IMR-90 (cell line): ENCODE measurements around the gene ZNF385B. TPM values are rescaled to one million over a fixed set of nuclear protein-coding genes. Genes with fewer than 3 reads are reported as not detected.

ENCODE experiments used
- ATAC-seq: fragments of 200-7000 bp; cut with Tn5 transposase; 2 replicates; pipeline ENCODE4 v1.9.1; 2020; ENCODE audit warnings: low read depth, mild to moderate bottlenecking, moderate library complexity
- BruUV-seq: library from RNA; stranded (reverse); fragments of 400-500 nt; replicated peaks from 2 replicates; lab custom pipeline; 2021; lab: Mats Ljungman, UMichigan
- CTCF ChIA-PET: fragments of 300-600 bp; formaldehyde crosslinking; extraction: SDS; loops from one replicate; lab custom pipeline; 2021; ENCODE audit warnings: antibody characterized with exemption; lab: Yijun Ruan, JAX
- POLR2A ChIA-PET: fragments of 300-600 bp; sonication (Branson Sonifier 250); formaldehyde crosslinking; loops from one replicate; lab custom pipeline; 2022; ENCODE audit warnings: antibody characterized with exemption; ENCODE audit not compliant: unreplicated experiment; lab: Charles Lee
- DNase-seq: peaks from one replicate; pipeline ENCODE4 v3.0.0; 2013
- H2AFZ ChIP-seq: replicated peaks from 2 replicates; pipeline ENCODE3; 2013; ENCODE audit warnings: low read length, mild to moderate bottlenecking; ENCODE audit not compliant: poor library complexity
- H2AK5ac ChIP-seq: 2 replicates; pipeline ENCODE4 v1.6.1; 2013; ENCODE audit warnings: low read depth, low read length, inconsistent platforms
- H2AK9ac ChIP-seq: replicated peaks from 2 replicates; pipeline ENCODE3; 2013; ENCODE audit warnings: mild to moderate bottlenecking, low read depth, low read length, moderate library complexity; ENCODE audit not compliant: poor library complexity
- H2BK120ac ChIP-seq: 2 replicates; pipeline ENCODE4 v1.6.1; 2013; ENCODE audit warnings: low read depth, low read length, inconsistent platforms
- H2BK15ac ChIP-seq: 3 replicates; pipeline ENCODE4 v1.6.1; 2013; ENCODE audit warnings: low read depth, low read length, inconsistent platforms
- H2BK20ac ChIP-seq: 2 replicates; pipeline ENCODE4 v1.6.1; 2013; ENCODE audit warnings: low read depth, mild to moderate bottlenecking, inconsistent platforms, low read length, moderate library complexity
- H2BK5ac ChIP-seq: 2 replicates; pipeline ENCODE4 v1.6.1; 2013; ENCODE audit warnings: mild to moderate bottlenecking, low read depth, low read length, inconsistent platforms; ENCODE audit not compliant: poor library complexity, severe bottlenecking
- H3K14ac ChIP-seq: replicated peaks from 2 replicates; pipeline ENCODE4 v1.6.1; 2013; ENCODE audit warnings: low read depth, low read length, inconsistent platforms
- H3K18ac ChIP-seq: 2 replicates; pipeline ENCODE4 v1.6.1; 2013; ENCODE audit warnings: low read depth, low read length, control low read depth
- H3K23ac ChIP-seq: 2 replicates; pipeline ENCODE4 v1.6.1; 2013; ENCODE audit warnings: low read depth, low read length, inconsistent platforms
- H3K27ac ChIP-seq: 2 replicates; pipeline ENCODE4 v1.5.1; 2013; ENCODE audit warnings: mild to moderate bottlenecking, control low read depth, low read length; ENCODE audit not compliant: insufficient read depth
- H3K27me3 ChIP-seq: 2 replicates; pipeline ENCODE4 v1.6.1; 2013; ENCODE audit warnings: low read length; ENCODE audit not compliant: control insufficient read depth, insufficient read depth
- H3K36me3 ChIP-seq: 2 replicates; pipeline ENCODE4 v1.6.1; 2013; ENCODE audit warnings: low read length, mixed read lengths; ENCODE audit not compliant: control insufficient read depth, insufficient read depth
- H3K4ac ChIP-seq: 2 replicates; pipeline ENCODE4 v1.6.1; 2013; ENCODE audit warnings: low read depth, low read length, inconsistent platforms
- H3K4me1 ChIP-seq: 2 replicates; pipeline ENCODE4 v1.6.1; 2013; ENCODE audit warnings: low read length, mixed read lengths; ENCODE audit not compliant: control insufficient read depth, insufficient read depth
- H3K4me2 ChIP-seq: 2 replicates; pipeline ENCODE4 v1.6.1; 2013; ENCODE audit warnings: low read depth, mild to moderate bottlenecking, control low read depth, low read length, moderate library complexity
- H3K4me3 ChIP-seq: 2 replicates; pipeline ENCODE4 v1.5.1; 2013; ENCODE audit warnings: low read depth, mild to moderate bottlenecking, control low read depth, low read length, moderate library complexity; ENCODE audit not compliant: insufficient read depth
- H3K56ac ChIP-seq: 2 replicates; pipeline ENCODE4 v1.6.1; 2013; ENCODE audit warnings: low read length, inconsistent platforms; ENCODE audit not compliant: insufficient read depth; ENCODE audit errors: extremely low read depth
- H3K79me1 ChIP-seq, 2 experiments: 2 replicates each; pipeline ENCODE4 v1.6.1; 2013; ENCODE audit warnings: low read length in 2 of 2, inconsistent platforms in 1 of 2, low read depth in 1 of 2
- H3K9ac ChIP-seq: 2 replicates; pipeline ENCODE4 v1.6.1; 2013; ENCODE audit warnings: low read depth, low read length, control low read depth
- H3K9me1 ChIP-seq: 2 replicates; pipeline ENCODE4 v1.6.1; 2013; ENCODE audit warnings: low read length, inconsistent platforms; ENCODE audit not compliant: insufficient read depth
- H3K9me3 ChIP-seq: 2 replicates; pipeline ENCODE4 v1.6.1; 2013; ENCODE audit warnings: low read length; ENCODE audit not compliant: control insufficient read depth, insufficient read depth
- H4K20me1 ChIP-seq: 2 replicates; pipeline ENCODE4 v1.6.1; 2013; ENCODE audit warnings: low read length, inconsistent platforms; ENCODE audit not compliant: insufficient read depth
- H4K5ac ChIP-seq: 2 replicates; pipeline ENCODE4 v1.6.1; 2013; ENCODE audit warnings: mild to moderate bottlenecking, low read depth, low read length, control low read depth
- H4K8ac ChIP-seq, 2 experiments: 2 replicates each; pipeline ENCODE4 v1.6.1; 2013; ENCODE audit warnings: low read depth in 2 of 2, low read length in 2 of 2, control low read depth in 1 of 2, inconsistent platforms in 1 of 2
- H4K91ac ChIP-seq: 2 replicates; pipeline ENCODE4 v1.6.1; 2013; ENCODE audit warnings: low read depth, low read length, inconsistent platforms; ENCODE audit not compliant: insufficient read depth
- BHLHE40 ChIP-seq: fragments of 150-350 bp; IDR thresholded peaks from 2 replicates; pipeline ENCODE4 v1.6.1; 2016; ENCODE audit warnings: mild to moderate bottlenecking, low read depth, low read length
- CEBPB ChIP-seq: IDR thresholded peaks from 2 replicates; pipeline ENCODE4 v1.6.1; 2012; ENCODE audit warnings: low read depth, low read length, improper control_type of control experiment
- ELK1 ChIP-seq: fragments of 150-350 bp; IDR thresholded peaks from 2 replicates; pipeline ENCODE4 v1.6.1; 2016; ENCODE audit warnings: low read depth, mild to moderate bottlenecking, low read length, moderate library complexity, borderline replicate concordance
- MAFK ChIP-seq: IDR thresholded peaks from 2 replicates; pipeline ENCODE4 v1.6.1; 2012; ENCODE audit warnings: low read depth, low read length, improper control_type of control experiment
- MAZ ChIP-seq: IDR thresholded peaks from 2 replicates; pipeline ENCODE4 v1.6.1; 2012; ENCODE audit warnings: low read depth, mild to moderate bottlenecking, low read length, improper control_type of control experiment, moderate library complexity, borderline replicate concordance
- NFE2L2 ChIP-seq: fragments of 150-350 bp; IDR thresholded peaks from 2 replicates; pipeline ENCODE4 v1.6.1; 2016; ENCODE audit warnings: low read depth, mild to moderate bottlenecking, low read length
- POLR2A ChIP-seq: IDR thresholded peaks from 2 replicates; pipeline ENCODE4 v1.6.1; 2012; ENCODE audit warnings: mild to moderate bottlenecking, low read depth, low read length
- RAD21 ChIP-seq: IDR thresholded peaks from 2 replicates; pipeline ENCODE4 v1.6.1; 2012; ENCODE audit warnings: low read length, improper control_type of control experiment
- RFX5 ChIP-seq: IDR thresholded peaks from 2 replicates; pipeline ENCODE4 v1.8.0; 2012; ENCODE audit warnings: low read depth, mild to moderate bottlenecking, low read length, moderate library complexity
- WGBS, 2 experiments: methylation state at CpG; one replicate each; pipeline versions ENCODE4 v1.1.5 to v1.1.7; 2013; ENCODE audit warnings: missing lambda C conversion rate in 2 of 2; ENCODE audit not compliant: insufficient read length in 1 of 2; ENCODE audit errors: extremely low coverage in 2 of 2; 5-methylcytosine and 5-hydroxymethylcytosine counted together
- dilution Hi-C: fragments of 300-500 bp; cut with HindIII; formaldehyde crosslinking; loops from one replicate; pipeline ENCODE4 v1.14.3; 2018; ENCODE audit warnings: low sequenced_read_pairs; ENCODE audit not compliant: unreplicated experiment
- in situ Hi-C: fragments of 300-500 bp; cut with MboI; formaldehyde crosslinking; loops from 3 replicates; pipeline ENCODE4 v1.14.3; 2019; ENCODE audit warnings: low sequenced_read_pairs, inconsistent platforms, mixed read lengths
- intact Hi-C: fragments of 100-400 bp; cut with micrococcal nuclease; formaldehyde crosslinking; loops from 2 replicates; pipeline ENCODE4 v1.10.0; 2022
- polyA plus RNA-seq, 3 experiments: library from polyadenylated mRNA; depleted of rRNA; stranded (reverse); fragments of >200 nt; gene quantifications; 2 replicates each; pipeline ENCODE4 v1.2.3, GENCODE V29; 2012; ENCODE audit warnings: low replicate concordance in 1 of 3
- total RNA-seq: library from RNA; depleted of rRNA; stranded (reverse); fragments of >200 nt; gene quantifications from 2 replicates; pipeline ENCODE4 v1.2.3, GENCODE V29; 2012
- TF ChIP-seq, protein P1 (sequence below): conservative IDR thresholded peaks from 2 replicates; pipeline ENCODE4 v1.5.1; 2012; ENCODE audit warnings: mild to moderate bottlenecking, low read depth, low read length, improper control_type of control experiment
- TF ChIP-seq, protein P2 (sequence below): fragments of 150-350 bp; IDR thresholded peaks from 2 replicates; pipeline ENCODE4 v1.6.1; 2017; ENCODE audit warnings: mild to moderate bottlenecking, antibody characterized with exemption, low read length, low read depth

ZNF385B gene
- total and polyA plus RNA-seq, 2 of the 4 experiments (the other 2 are of a cell fraction), result not detected

DNA sequence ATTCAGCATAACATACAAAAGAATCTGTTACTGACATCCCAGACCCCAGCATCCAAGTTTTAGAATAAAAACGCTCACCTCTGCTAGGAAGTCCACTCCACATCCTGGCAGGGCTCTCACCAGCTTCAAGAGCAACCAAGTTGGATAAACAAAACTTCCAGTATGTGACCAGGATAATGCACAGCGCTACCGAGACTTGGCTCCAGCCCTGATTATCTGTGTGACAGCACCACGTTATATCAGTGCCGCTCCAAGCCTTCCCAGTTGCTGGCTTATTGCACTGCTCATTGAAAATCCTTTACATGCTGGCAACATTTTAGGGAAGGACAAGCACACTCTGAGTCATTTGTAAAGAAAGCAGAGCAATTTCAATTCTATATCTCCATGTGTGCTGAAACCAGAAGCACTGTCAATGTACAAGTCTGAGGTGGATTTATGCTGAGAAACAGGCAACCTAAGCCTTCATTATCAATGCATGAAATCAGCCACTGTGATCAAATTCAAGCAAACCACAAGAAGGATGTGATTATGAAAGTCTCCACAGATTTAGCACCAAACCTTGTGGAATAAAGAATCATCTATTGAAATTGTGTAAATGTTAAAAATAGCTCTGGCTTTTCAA is 115.7 kb downstream of the ZNF385B start (continued):
- TF ChIP-seq, protein P1, sequence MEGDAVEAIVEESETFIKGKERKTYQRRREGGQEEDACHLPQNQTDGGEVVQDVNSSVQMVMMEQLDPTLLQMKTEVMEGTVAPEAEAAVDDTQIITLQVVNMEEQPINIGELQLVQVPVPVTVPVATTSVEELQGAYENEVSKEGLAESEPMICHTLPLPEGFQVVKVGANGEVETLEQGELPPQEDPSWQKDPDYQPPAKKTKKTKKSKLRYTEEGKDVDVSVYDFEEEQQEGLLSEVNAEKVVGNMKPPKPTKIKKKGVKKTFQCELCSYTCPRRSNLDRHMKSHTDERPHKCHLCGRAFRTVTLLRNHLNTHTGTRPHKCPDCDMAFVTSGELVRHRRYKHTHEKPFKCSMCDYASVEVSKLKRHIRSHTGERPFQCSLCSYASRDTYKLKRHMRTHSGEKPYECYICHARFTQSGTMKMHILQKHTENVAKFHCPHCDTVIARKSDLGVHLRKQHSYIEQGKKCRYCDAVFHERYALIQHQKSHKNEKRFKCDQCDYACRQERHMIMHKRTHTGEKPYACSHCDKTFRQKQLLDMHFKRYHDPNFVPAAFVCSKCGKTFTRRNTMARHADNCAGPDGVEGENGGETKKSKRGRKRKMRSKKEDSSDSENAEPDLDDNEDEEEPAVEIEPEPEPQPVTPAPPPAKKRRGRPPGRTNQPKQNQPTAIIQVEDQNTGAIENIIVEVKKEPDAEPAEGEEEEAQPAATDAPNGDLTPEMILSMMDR, result no peak

- no peak overlapping the region for H3K18ac ChIP-seq
- no peak overlapping the region for H3K23ac ChIP-seq
- dilution Hi-C loops (no loop called here), in situ Hi-C loops (no loop called here), intact Hi-C loops (no loop called here)
- DNase-seq (no peak), ATAC-seq (no peak)
- peaks cover 2% of the 10 kb centered on the region for H3K4me1 ChIP-seq
- H3K9me3 ChIP-seq, result no peaks in the 10 kb centered on the region
- H3K27ac ChIP-seq, result no peak overlapping the region
- no peaks in the 10 kb centered on the region for H3K36me3 ChIP-seq
- POLR2A ChIA-PET, result no interaction called here
- H3K56ac ChIP-seq, result no peak overlapping the region
- H2BK20ac ChIP-seq, result no peak overlapping the region
- H4K8ac ChIP-seq, result no peak overlapping the region
- H3K4ac ChIP-seq, result no peak overlapping the region
- no peak overlapping the region for H2AFZ ChIP-seq
- H3K9me1 ChIP-seq, result no peaks in the 10 kb centered on the region
- H3K79me1 ChIP-seq, result no peaks in the 10 kb centered on the region
- no peak overlapping the region for H3K4me3 ChIP-seq
- H2AK9ac ChIP-seq, result no peak overlapping the region
- H3K14ac ChIP-seq, result no peak overlapping the region
- no TSS peak for BruUV-seq
- H3K9ac ChIP-seq, result no peak overlapping the region
- no peak overlapping the region for H2BK120ac ChIP-seq
- H4K5ac ChIP-seq, result no peak overlapping the region
- no peak overlapping the region for H2AK5ac ChIP-seq
- H2BK5ac ChIP-seq, result no peak overlapping the region
- no peaks in the 10 kb centered on the region for H4K20me1 ChIP-seq
- H2BK15ac ChIP-seq, result no peak overlapping the region
- CTCF ChIA-PET, result interaction anchor here (0.6 kb wide), 1 partner anchor 336 kb away, joined by 3 read pairs; no protein-coding TSS in a partner anchor
- no peak overlapping the region for H3K4me2 ChIP-seq
- H4K91ac ChIP-seq, result no peak overlapping the region
- H3K27me3 ChIP-seq, result no peaks in the 10 kb centered on the region
- 36% methylated on average over 3 of the region's 5 CpGs; no CpG with 5 or more reads in 1 of the 2 experiments for WGBS, 2 experiments
- TF ChIP-seq POLR2A (no peak), BHLHE40 (no peak), RFX5 (no peak), CEBPB (no peak), NFE2L2 (no peak), ELK1 (no peak), MAFK (no peak), MAZ (no peak), RAD21 (no peak)
- TF ChIP-seq, protein P2, sequence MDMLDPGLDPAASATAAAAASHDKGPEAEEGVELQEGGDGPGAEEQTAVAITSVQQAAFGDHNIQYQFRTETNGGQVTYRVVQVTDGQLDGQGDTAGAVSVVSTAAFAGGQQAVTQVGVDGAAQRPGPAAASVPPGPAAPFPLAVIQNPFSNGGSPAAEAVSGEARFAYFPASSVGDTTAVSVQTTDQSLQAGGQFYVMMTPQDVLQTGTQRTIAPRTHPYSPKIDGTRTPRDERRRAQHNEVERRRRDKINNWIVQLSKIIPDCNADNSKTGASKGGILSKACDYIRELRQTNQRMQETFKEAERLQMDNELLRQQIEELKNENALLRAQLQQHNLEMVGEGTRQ, result no peak
These were observed 117.0 kb downstream of the ZNF385B start for GRCh38 chr2:179744401-179744800.
